Measurements from ENCODE around the gene NODAL. TPM values are rescaled to one million over a fixed set of nuclear protein-coding genes. Genes with fewer than 3 reads are reported as not detected.

The NODAL gene
- total and polyA plus RNA-seq, 2 of the 4 experiments (the other 2 are of a cell fraction): not detected

DNA sequence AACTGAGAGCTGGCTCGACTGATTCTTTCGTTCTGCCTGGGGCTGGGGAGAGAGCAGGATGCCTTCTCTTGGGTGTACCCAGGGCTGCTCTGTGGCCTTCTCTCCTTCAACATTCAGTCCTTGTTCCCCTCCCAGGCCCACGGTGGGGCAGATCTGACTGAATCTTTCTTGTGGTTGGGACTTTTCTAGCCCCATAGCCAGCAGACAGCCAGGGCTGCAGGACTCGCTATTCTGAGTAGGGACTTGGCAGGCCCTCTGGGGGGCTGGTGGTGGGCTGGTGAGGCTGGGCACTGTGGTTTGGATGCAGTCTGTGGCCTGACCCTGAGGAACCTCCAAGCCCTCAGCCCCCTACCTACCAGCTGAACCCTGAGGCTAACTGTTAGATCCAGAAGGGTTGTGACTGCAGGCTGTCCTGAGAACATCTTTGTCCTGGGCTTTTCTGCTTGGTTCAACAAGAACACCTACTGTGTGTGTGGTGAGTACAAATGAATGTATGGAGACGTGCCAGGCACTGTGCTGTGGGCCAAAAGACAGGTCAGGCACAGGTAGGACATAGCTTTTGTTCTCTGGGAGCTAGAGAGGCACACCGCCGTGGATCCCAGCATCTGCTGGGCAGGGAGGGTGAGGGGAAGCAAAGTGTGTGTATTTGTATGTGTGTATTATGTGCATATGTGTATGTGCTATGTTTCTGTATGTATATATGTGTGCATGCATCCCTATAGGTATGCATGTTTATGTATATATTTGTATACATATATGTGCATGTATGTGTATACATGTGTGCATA is 35.0 kb upstream of the NODAL start:
- WGBS, 2 experiments (ENCODE audit: extremely low coverage in 2 of 2, insufficient read length in 1 of 2): 33% methylated on average over 1 of the region's 7 CpGs; no CpG with 5 or more reads in 1 of the 2 experiments
- Histone ChIP-seq H2AK5ac (ENCODE audit: low read depth, low read length) (no peak overlapping the region), H3K27ac (ENCODE audit: insufficient read depth, low read length) (no peak overlapping the region), H3K36me3 (ENCODE audit: control insufficient read depth, insufficient read depth, low read length) (no peaks in the 10 kb centered on the region), H3K23ac (ENCODE audit: low read depth, low read length) (no peak overlapping the region), H3K9me3 (ENCODE audit: control insufficient read depth, insufficient read depth, low read length) (no peaks in the 10 kb centered on the region), H3K4me3 (ENCODE audit: insufficient read depth, low read depth, low read length) (no peak overlapping the region), H3K56ac (ENCODE audit: extremely low read depth, insufficient read depth, low read length) (no peak overlapping the region), H4K5ac (ENCODE audit: low read depth, low read length) (no peak overlapping the region), H3K4me2 (ENCODE audit: low read depth, low read length) (no peak overlapping the region), H2BK15ac (ENCODE audit: low read depth, low read length) (no peak overlapping the region), H3K18ac (ENCODE audit: low read depth, low read length) (no peak overlapping the region), H3K4me1 (ENCODE audit: control insufficient read depth, insufficient read depth, low read length) (no peaks in the 10 kb centered on the region), H3K27me3 (ENCODE audit: control insufficient read depth, insufficient read depth, low read length) (peaks cover 82% of the 10 kb centered on the region), H2BK120ac (ENCODE audit: low read depth, low read length) (no peak overlapping the region), H2AK9ac (replicated peaks; ENCODE audit: low read depth, low read length, poor library complexity) (no peak overlapping the region), H2BK20ac (ENCODE audit: low read depth, low read length) (no peak overlapping the region), H3K4ac (ENCODE audit: low read depth, low read length) (no peak overlapping the region), H2AFZ (replicated peaks; ENCODE audit: low read length, poor library complexity) (no peak overlapping the region), H3K9me1 (ENCODE audit: insufficient read depth, low read length) (no peaks in the 10 kb centered on the region), H3K9ac (ENCODE audit: low read depth, low read length) (no peak overlapping the region), H2BK5ac (ENCODE audit: low read depth, low read length, poor library complexity, severe bottlenecking) (no peak overlapping the region), H3K14ac (replicated peaks; ENCODE audit: low read depth, low read length) (no peak overlapping the region), H4K91ac (ENCODE audit: insufficient read depth, low read depth, low read length) (no peak overlapping the region), H3K79me1 (ENCODE audit: low read depth in 1 of 2, low read length in 2 of 2) (no peaks in the 10 kb centered on the region), H4K8ac (ENCODE audit: low read depth in 2 of 2, low read length in 2 of 2) (no peak overlapping the region), H4K20me1 (ENCODE audit: insufficient read depth, low read length) (no peaks in the 10 kb centered on the region)
- no peak for DNase-seq
- ATAC-seq (ENCODE audit: low read depth): no peak
- no TSS peak for BruUV-seq (replicated peaks)
- in situ Hi-C loops (cut with MboI; ENCODE audit: low sequenced_read_pairs) (no loop called here), intact Hi-C loops (cut with micrococcal nuclease) (no loop called here), dilution Hi-C loops (cut with HindIII; ENCODE audit: low sequenced_read_pairs, unreplicated experiment) (no loop called here)
- TF ChIP-seq SMC3 (IDR thresholded peaks at IDR 0.05; ENCODE audit: low read depth, low read length) (no peak), CEBPB (IDR thresholded peaks at IDR 0.05; ENCODE audit: low read depth, low read length) (no peak), MXI1 (IDR thresholded peaks at IDR 0.05; ENCODE audit: borderline replicate concordance, low read depth, low read length) (no peak), NFE2L2 (IDR thresholded peaks at IDR 0.05; ENCODE audit: low read depth, low read length) (no peak), FOS (IDR thresholded peaks at IDR 0.05; ENCODE audit: low read depth, low read length) (no peak), MAFK (IDR thresholded peaks at IDR 0.05; ENCODE audit: low read depth, low read length) (no peak), BHLHE40 (IDR thresholded peaks at IDR 0.05; ENCODE audit: low read depth, low read length) (no peak), CTCF (conservative IDR thresholded peaks at IDR 0.05; ENCODE audit: low read depth, low read length) (no peak), MAZ (IDR thresholded peaks at IDR 0.05; ENCODE audit: borderline replicate concordance, low read depth, low read length) (no peak), USF2 (IDR thresholded peaks at IDR 0.05; ENCODE audit: low read depth, low read length) (no peak)
- TF ChIP-seq, protein P1, sequence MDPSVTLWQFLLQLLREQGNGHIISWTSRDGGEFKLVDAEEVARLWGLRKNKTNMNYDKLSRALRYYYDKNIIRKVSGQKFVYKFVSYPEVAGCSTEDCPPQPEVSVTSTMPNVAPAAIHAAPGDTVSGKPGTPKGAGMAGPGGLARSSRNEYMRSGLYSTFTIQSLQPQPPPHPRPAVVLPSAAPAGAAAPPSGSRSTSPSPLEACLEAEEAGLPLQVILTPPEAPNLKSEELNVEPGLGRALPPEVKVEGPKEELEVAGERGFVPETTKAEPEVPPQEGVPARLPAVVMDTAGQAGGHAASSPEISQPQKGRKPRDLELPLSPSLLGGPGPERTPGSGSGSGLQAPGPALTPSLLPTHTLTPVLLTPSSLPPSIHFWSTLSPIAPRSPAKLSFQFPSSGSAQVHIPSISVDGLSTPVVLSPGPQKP (IDR thresholded peaks at IDR 0.05; ENCODE audit: borderline replicate concordance, low read depth, low read length): no peak
- POLR2A ChIA-PET (ENCODE audit: unreplicated experiment): no interaction called here
- CTCF ChIA-PET: no interaction called here

Data from IMR-90 (cell line).